NT2/D1 (cell line): Measurements from ENCODE around the gene TBC1D7.

Source experiments
- DNase-seq: peaks from one replicate; pipeline ENCODE4 v3.0.0-alpha.2; 2011; ENCODE audit warnings: low read depth, low spot score
- H3K27me3 ChIP-seq: 2 replicates; pipeline ENCODE4 v1.6.0; 2011; ENCODE audit warnings: mild to moderate bottlenecking; ENCODE audit not compliant: insufficient read length, insufficient read depth
- H3K36me3 ChIP-seq: 2 replicates; pipeline ENCODE4 v1.6.1; 2011; ENCODE audit warnings: mild to moderate bottlenecking, low read length, mixed read lengths; ENCODE audit not compliant: insufficient read depth, insufficient read length
- H3K4me1 ChIP-seq: 2 replicates; pipeline ENCODE4 v1.5.1; 2011; ENCODE audit not compliant: insufficient read depth, insufficient read length
- H3K4me3 ChIP-seq: 2 replicates; pipeline ENCODE4 v1.5.1; 2011; ENCODE audit warnings: low read depth; ENCODE audit not compliant: insufficient read length
- H3K9ac ChIP-seq: 2 replicates; pipeline ENCODE4 v1.6.0; 2011; ENCODE audit warnings: low read depth; ENCODE audit not compliant: insufficient read length
- H3K9me3 ChIP-seq: 2 replicates; pipeline ENCODE4 v1.5.1; 2011; ENCODE audit warnings: mild to moderate bottlenecking, low read length; ENCODE audit not compliant: insufficient read depth
- SUZ12 ChIP-seq: IDR thresholded peaks from 2 replicates; pipeline ENCODE4 v1.6.1; 2011; ENCODE audit not compliant: insufficient read length, insufficient read depth; ENCODE audit errors: extremely low read depth
- YY1 ChIP-seq: IDR thresholded peaks from 2 replicates; pipeline ENCODE4 v1.6.1; 2011; ENCODE audit not compliant: insufficient read length, insufficient read depth
- ZNF274 ChIP-seq: IDR thresholded peaks from 2 replicates; pipeline ENCODE4 v1.6.1; 2011; ENCODE audit warnings: mild to moderate bottlenecking, low read depth, low read length

TBC1D7 gene

DNA sequence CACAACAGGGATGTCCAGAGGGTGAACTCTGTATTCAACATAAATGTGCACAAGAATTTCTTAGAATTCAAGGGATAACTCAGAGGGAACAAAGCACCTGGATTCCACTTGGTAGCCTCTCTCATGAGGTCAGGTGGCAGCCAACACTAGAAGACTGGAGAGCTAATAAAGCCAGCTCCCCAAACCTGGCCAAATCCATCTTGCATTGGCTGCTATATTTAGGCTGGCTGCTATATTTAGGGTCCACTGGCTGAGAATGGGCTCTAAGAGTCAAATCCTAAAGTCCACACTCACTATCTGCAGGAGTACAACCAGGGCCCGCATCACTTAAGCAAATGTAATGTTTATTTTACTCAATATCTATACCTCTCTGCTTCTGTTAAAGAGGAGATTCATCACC is 20.0 kb downstream of the TBC1D7 start:
- no peak overlapping the region for H3K9ac ChIP-seq
- no peaks in the 10 kb centered on the region for H3K27me3 ChIP-seq
- no peaks in the 10 kb centered on the region for H3K4me1 ChIP-seq
- no peaks in the 10 kb centered on the region for H3K9me3 ChIP-seq
- TF ChIP-seq YY1 = no peak
- TF ChIP-seq SUZ12 = no peak
- TF ChIP-seq ZNF274 = no peak
- H3K4me3 ChIP-seq = no peak overlapping the region
- DNase-seq = no peak
- peaks cover 50% of the 10 kb centered on the region for H3K36me3 ChIP-seq

DNA sequence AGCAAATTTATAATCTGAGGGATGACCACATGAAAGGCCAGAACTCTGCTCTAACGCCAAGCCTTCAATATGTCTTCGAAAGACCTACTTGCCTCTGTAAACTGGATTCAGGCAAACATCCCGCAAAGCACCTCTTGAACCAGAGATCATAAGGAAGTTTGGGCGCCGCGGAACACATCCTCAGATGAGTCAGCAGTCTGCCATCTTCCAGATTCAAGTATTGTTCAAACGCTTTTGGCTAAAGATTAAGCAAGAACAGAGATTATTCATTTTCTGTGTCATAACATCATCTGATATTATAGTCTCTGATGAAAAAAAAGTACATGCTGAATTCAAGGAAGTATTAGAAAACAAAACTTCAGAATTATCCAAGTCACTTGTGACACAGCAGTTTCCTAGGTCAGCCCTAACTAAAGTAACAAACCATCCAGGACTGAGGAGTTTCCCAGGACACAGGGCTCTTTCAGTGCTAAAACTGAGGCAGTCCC is 20.8 kb downstream of the TBC1D7 start:
- Histone ChIP-seq H3K4me3 (no peak overlapping the region), H3K27me3 (no peaks in the 10 kb centered on the region), H3K4me1 (no peaks in the 10 kb centered on the region), H3K9ac (no peak overlapping the region), H3K36me3 (peaks cover 57% of the 10 kb centered on the region), H3K9me3 (no peaks in the 10 kb centered on the region)
- no peak for DNase-seq
- no peak for TF ChIP-seq YY1
- no peak for TF ChIP-seq SUZ12
- no peak for TF ChIP-seq ZNF274

DNA sequence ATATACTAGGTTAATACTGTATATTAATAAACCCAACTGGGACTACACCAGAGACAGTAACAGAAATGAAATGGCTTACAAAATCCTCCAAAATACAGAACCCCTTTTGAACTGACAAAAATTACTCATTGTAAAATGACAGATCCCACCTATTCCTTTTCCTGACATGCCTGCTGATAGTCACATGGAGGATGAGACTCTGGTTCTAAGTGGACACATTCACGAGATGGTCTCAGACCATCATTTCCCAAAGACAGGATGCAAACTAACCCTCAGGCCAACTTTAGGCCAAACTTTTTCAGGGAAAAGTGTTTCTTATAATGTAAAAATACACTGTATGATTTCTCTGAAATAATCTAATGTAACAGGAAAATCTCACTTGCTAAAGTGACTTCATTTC is 22.5 kb downstream of the TBC1D7 start:
- H3K9ac ChIP-seq = no peak overlapping the region
- H3K4me3 ChIP-seq = no peak overlapping the region
- H3K36me3 ChIP-seq = peaks cover 66% of the 10 kb centered on the region
- H3K4me1 ChIP-seq = no peaks in the 10 kb centered on the region
- H3K27me3 ChIP-seq = no peaks in the 10 kb centered on the region
- H3K9me3 ChIP-seq = no peaks in the 10 kb centered on the region
- no peak for DNase-seq
- no peak for TF ChIP-seq SUZ12
- TF ChIP-seq ZNF274 = no peak
- no peak for TF ChIP-seq YY1

DNA sequence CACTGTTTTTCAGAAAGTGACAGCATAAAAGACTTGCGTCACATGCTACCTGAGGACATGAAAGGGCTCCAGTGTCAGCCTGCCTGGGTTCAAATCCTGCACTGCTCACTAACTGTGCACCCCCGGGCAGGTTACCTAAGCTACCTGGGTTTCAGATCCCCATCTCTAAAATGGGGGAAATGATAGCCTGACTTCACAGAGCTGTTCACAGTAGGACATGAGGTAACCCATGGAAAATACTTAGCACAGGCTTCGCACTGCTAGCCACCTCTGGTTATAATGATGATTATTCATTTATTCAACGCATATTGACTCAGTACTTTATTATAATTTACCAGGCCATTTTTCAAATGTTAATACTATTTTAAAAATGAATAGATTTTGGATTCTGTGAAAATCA is 23.0 kb downstream of the TBC1D7 start:
- Histone ChIP-seq H3K4me1 (no peaks in the 10 kb centered on the region), H3K36me3 (peaks cover 70% of the 10 kb centered on the region), H3K9ac (no peak overlapping the region), H3K27me3 (no peaks in the 10 kb centered on the region), H3K9me3 (no peaks in the 10 kb centered on the region), H3K4me3 (no peak overlapping the region)
- DNase-seq = no peak
- no peak for TF ChIP-seq YY1
- TF ChIP-seq SUZ12 = no peak
- TF ChIP-seq ZNF274 = no peak

DNA sequence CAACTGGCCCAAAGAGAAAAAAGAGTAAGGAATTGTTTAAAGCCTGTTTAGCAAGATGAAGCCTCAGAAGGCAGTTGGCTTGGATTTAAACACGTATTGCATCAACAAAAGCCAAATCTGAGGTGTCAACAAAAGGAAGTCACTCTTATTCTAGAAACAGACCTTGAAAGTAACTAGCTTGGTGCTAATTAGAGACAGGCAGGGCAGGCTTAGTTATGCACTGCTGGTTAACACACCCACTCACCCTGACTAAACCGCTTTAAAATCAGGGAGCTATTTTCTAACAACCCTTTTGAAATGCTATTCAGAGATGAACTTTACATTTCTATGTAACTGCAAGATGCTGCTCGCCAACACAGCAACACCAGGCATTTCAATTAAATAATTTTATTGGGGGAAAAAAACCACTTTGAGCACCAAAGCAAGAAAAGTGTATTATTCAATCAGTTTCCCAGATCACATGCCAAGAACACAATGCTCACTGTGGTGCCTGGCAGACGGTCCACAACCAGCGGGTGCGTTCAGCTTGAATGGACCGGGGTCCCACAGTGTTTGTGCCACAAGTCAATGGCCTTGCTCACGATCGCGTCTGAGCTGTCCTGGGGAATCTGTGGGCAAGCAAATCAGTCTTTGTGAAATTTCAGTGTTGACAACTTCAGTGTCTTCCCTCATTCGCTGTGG is 23.6 kb downstream of the TBC1D7 start:
- Histone ChIP-seq H3K4me1 (no peaks in the 10 kb centered on the region), H3K4me3 (no peak overlapping the region), H3K27me3 (no peaks in the 10 kb centered on the region), H3K9me3 (no peaks in the 10 kb centered on the region), H3K9ac (no peak overlapping the region), H3K36me3 (peaks cover 75% of the 10 kb centered on the region)
- no peak for DNase-seq
- no peak for TF ChIP-seq YY1
- no peak for TF ChIP-seq ZNF274
- no peak for TF ChIP-seq SUZ12

DNA sequence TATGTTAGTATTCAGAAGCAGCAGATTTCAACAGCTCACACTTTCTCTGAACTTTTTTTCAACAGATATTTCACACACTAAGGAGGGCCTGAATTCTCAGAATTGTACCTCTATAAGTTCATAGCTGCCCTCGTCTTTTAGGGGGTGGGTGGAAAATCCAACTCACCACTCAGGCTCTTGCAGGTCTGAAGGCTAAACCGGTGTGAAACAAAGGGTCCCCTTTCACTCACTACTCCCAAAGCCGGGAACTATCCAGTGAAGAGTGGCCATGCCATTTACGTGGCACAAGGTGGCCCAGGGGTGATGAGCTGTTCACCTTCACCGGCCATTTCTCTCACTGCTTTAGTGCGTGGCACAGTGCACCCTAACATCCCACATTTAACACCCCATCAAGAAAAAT is 24.2 kb downstream of the TBC1D7 start:
- TF ChIP-seq ZNF274 = no peak
- no peak for TF ChIP-seq YY1
- TF ChIP-seq SUZ12 = no peak
- H3K9me3 ChIP-seq = no peaks in the 10 kb centered on the region
- no peak for DNase-seq
- no peaks in the 10 kb centered on the region for H3K27me3 ChIP-seq
- no peak overlapping the region for H3K9ac ChIP-seq
- H3K36me3 ChIP-seq = peaks cover 81% of the 10 kb centered on the region
- H3K4me3 ChIP-seq = no peak overlapping the region
- H3K4me1 ChIP-seq = no peaks in the 10 kb centered on the region

DNA sequence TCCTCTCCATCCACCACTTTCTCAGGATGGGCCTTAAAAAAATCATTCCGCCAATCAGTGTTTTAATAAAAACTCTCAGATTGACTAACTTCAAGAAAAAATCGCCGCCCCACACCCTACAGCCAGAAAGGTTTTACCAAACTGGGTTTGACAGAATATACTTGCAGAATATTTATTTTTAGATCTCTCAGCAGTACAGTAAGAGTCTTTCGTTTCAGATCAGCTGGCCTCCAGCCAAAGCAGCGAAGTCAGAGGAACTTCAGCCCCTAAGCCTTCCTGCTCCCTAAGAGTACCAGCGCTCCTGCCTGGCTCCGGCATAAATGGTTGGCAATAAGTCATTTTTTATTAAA is 24.7 kb downstream of the TBC1D7 start:
- TF ChIP-seq ZNF274 (no peak), YY1 (no peak), SUZ12 (no peak)
- Histone ChIP-seq H3K9ac (no peak overlapping the region), H3K4me1 (no peaks in the 10 kb centered on the region), H3K36me3 (peaks cover 78% of the 10 kb centered on the region), H3K27me3 (no peaks in the 10 kb centered on the region), H3K9me3 (no peaks in the 10 kb centered on the region), H3K4me3 (no peak overlapping the region)
- DNase-seq = no peak
